Measurements from ENCODE around the gene CLTRN.

CLTRN gene

GRCh38 chrX:15686818-15687685 is 22.4 kb upstream of the CLTRN start:
- Histone ChIP-seq H3K4me3 (replicated peaks; ENCODE audit: low read depth, low read length) (no peak overlapping the region), H3K27me3 (replicated peaks; ENCODE audit: control insufficient read depth, insufficient read depth, low read length) (no peaks in the 10 kb centered on the region), H3K36me3 (ENCODE audit: control insufficient read depth, insufficient read depth, low read length) (no peaks in the 10 kb centered on the region; the same call in 1 of the 2 replicates)
- DNase-seq (ENCODE audit: extremely low read depth, insufficient read length): no peak
- peak; percentile 79 for TF ChIP-seq CTCF (IDR thresholded peaks at IDR 0.05; ENCODE audit: insufficient read depth, low read length, poor library complexity, severe bottlenecking)

GRCh38 chrX:15683193-15683592 is 18.6 kb upstream of the CLTRN start:
- no peaks in the 10 kb centered on the region for H3K27me3 ChIP-seq (replicated peaks; ENCODE audit: control insufficient read depth, insufficient read depth, low read length)
- no peak for DNase-seq (ENCODE audit: extremely low read depth, insufficient read length)
- TF ChIP-seq CTCF (IDR thresholded peaks at IDR 0.05; ENCODE audit: insufficient read depth, low read length, poor library complexity, severe bottlenecking): no peak
- no peak overlapping the region for H3K4me3 ChIP-seq (replicated peaks; ENCODE audit: low read depth, low read length)
- H3K36me3 ChIP-seq (ENCODE audit: control insufficient read depth, insufficient read depth, low read length): peaks cover 3% of the 10 kb centered on the region; the same call in 1 of the 2 replicates

GRCh38 chrX:15681433-15681832 is 16.8 kb upstream of the CLTRN start:
- H3K4me3 ChIP-seq (replicated peaks; ENCODE audit: low read depth, low read length): no peak overlapping the region
- no peak for DNase-seq (ENCODE audit: extremely low read depth, insufficient read length)
- no peak for TF ChIP-seq CTCF (IDR thresholded peaks at IDR 0.05; ENCODE audit: insufficient read depth, low read length, poor library complexity, severe bottlenecking)
- peaks cover 3% of the 10 kb centered on the region; the same call in 1 of the 2 replicates for H3K36me3 ChIP-seq (ENCODE audit: control insufficient read depth, insufficient read depth, low read length)
- H3K27me3 ChIP-seq (replicated peaks; ENCODE audit: control insufficient read depth, insufficient read depth, low read length): no peaks in the 10 kb centered on the region

GRCh38 chrX:15680401-15680800 is 15.8 kb upstream of the CLTRN start:
- TF ChIP-seq CTCF (IDR thresholded peaks at IDR 0.05; ENCODE audit: insufficient read depth, low read length, poor library complexity, severe bottlenecking): no peak
- Histone ChIP-seq H3K4me3 (replicated peaks; ENCODE audit: low read depth, low read length) (no peak overlapping the region), H3K27me3 (replicated peaks; ENCODE audit: control insufficient read depth, insufficient read depth, low read length) (no peaks in the 10 kb centered on the region), H3K36me3 (ENCODE audit: control insufficient read depth, insufficient read depth, low read length) (peaks cover 3% of the 10 kb centered on the region; the same call in 1 of the 2 replicates)
- peak; percentile 19 for DNase-seq (ENCODE audit: extremely low read depth, insufficient read length)

GRCh38 chrX:15679246-15679645 is 14.6 kb upstream of the CLTRN start:
- Histone ChIP-seq H3K27me3 (replicated peaks; ENCODE audit: control insufficient read depth, insufficient read depth, low read length) (no peaks in the 10 kb centered on the region), H3K36me3 (ENCODE audit: control insufficient read depth, insufficient read depth, low read length) (peaks cover 3% of the 10 kb centered on the region; the same call in 1 of the 2 replicates), H3K4me3 (replicated peaks; ENCODE audit: low read depth, low read length) (no peak overlapping the region)
- DNase-seq (ENCODE audit: extremely low read depth, insufficient read length): no peak
- no peak for TF ChIP-seq CTCF (IDR thresholded peaks at IDR 0.05; ENCODE audit: insufficient read depth, low read length, poor library complexity, severe bottlenecking)
